ENCODE measurements around the gene CDC37L1. TPM values are rescaled to one million over a fixed set of nuclear protein-coding genes. Genes with fewer than 3 reads are reported as not detected.
A peak's percentile ranks its signal among the peaks of the same experiment; 100 is the strongest.

CDC37L1 gene
- total RNA-seq, 2 donors from 2014 or later, result 11.4 to 16.1 TPM

DNA sequence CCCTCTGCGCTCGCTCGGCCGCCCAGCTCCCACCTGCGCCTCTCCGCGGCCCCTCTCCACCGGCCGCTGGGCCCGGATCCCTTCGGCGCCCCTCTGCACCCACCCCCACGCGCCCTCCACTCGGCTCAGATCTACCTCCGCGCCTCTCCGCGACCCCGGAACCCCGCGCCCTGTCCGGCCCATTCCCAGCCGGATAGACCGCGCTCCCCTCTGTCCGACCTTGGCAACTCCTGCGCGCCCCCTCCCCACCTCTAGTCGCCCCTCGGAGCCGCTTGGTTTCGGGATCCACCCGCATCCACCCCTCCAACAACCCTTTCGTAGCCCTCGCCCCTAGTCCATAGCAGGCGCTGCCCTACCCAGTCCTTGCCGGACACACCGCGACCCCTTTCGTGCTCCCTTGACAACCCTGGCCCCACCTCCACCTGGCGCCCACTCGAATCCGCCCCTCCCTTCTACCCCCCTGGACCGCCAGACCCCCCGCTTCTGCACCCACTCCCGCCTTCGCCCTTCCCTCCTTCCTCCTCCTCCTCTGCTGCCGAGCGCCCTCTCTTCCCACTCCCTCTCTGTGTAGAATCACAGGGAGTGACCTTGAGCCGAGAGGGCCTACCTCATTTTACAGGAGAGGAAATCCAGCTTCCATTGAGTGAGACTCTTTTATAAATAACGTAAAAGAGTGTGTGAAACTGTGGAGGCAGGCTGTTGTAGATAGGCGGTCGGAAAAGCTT is 62.2 kb downstream of the CDC37L1 start:
- TF ChIP-seq, protein P1, sequence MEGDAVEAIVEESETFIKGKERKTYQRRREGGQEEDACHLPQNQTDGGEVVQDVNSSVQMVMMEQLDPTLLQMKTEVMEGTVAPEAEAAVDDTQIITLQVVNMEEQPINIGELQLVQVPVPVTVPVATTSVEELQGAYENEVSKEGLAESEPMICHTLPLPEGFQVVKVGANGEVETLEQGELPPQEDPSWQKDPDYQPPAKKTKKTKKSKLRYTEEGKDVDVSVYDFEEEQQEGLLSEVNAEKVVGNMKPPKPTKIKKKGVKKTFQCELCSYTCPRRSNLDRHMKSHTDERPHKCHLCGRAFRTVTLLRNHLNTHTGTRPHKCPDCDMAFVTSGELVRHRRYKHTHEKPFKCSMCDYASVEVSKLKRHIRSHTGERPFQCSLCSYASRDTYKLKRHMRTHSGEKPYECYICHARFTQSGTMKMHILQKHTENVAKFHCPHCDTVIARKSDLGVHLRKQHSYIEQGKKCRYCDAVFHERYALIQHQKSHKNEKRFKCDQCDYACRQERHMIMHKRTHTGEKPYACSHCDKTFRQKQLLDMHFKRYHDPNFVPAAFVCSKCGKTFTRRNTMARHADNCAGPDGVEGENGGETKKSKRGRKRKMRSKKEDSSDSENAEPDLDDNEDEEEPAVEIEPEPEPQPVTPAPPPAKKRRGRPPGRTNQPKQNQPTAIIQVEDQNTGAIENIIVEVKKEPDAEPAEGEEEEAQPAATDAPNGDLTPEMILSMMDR (IDR thresholded peaks at IDR 0.05), result no peak
- Histone ChIP-seq H3K9ac (ENCODE audit: low read depth in 2 of 2, low read length in 2 of 2) (peak overlapping the region; percentile 86 to 87), H3K4me3 (peak overlapping the region; percentile 72), H3K27ac (peak overlapping the region; percentile 95), H3K36me3 (no peaks in the 10 kb centered on the region), H3K9me3 (no peaks in the 10 kb centered on the region), H3K27me3 (no peaks in the 10 kb centered on the region), H3K4me1 (no peaks in the 10 kb centered on the region)
- DNase-seq, result peak; percentile 80
- intact Hi-C loops (cut with DNase I), result loop anchor here (2.0 to 10.0 kb wide), 3 partner anchors 53 to 79 kb away; partner anchors contain the start of genes CDC37L1, PLPP6 and RCL1

DNA sequence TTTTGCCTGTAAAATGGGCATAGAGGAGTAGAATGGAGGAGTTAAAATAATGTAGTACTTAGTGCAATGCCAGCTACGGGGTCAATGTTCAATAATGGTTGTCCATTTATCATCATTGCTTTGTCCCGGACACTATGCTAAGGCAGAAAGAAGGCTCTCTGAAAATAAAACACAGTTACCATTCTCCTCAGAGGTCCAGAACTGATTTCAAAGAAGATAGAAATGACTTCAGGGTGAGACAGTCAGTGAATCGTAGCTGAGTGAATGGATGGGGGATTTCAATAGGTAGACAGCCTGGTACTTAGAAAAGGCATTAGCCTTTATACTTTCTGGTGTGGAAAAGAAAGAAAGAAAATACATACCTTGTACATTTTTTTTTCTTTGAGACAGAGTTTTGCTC is 62.9 kb downstream of the CDC37L1 start:
- intact Hi-C loops (cut with DNase I), result loop anchor here (5.0 to 10.0 kb wide), 2 partner anchors 53 to 80 kb away; partner anchors contain the start of genes PLPP6 and RCL1
- Histone ChIP-seq H3K4me1 (no peaks in the 10 kb centered on the region), H3K27me3 (no peaks in the 10 kb centered on the region), H3K9ac (ENCODE audit: low read depth in 2 of 2, low read length in 2 of 2) (peak overlapping the region in 1 of 2 donors; percentile 87), H3K27ac (peak overlapping the region; percentile 95), H3K36me3 (no peaks in the 10 kb centered on the region), H3K4me3 (no peak overlapping the region), H3K9me3 (no peaks in the 10 kb centered on the region)
- TF ChIP-seq, protein P1 (IDR thresholded peaks at IDR 0.05), result no peak
- no peak for DNase-seq

DNA sequence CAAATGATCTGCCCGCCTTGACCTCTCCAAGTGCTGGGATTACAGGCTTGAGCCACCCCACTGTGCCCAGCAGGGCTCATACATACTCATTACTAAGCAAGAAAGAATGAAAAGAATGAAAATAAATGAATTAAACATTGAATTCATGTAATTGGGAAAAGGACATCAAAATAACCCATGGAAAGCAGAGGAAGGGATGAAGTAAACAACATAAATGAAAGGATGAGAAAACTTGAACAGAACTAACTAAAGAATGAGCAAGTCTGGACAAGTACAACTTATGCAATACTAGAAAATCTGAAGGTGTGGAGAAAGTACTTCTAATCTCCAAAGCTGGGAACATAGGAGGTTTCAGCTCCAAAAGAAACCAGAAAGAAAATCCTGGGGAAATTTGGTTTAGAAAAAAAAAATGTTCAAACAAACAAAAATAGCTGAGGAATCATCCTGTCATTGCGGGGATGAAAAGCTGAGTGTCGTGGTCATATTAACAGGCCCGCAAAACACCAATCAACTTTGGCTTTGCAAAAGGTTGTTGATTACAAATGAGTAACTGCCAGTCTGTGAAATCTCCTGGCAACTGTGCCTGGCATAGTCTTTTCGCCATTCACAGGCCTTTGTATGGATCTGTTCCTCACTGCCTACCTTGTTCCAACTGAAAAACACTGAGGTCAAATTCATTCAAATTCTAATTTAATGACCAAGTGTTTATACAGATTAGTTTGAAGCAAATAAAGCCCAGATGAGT is 63.9 kb downstream of the CDC37L1 start:
- intact Hi-C loops (cut with DNase I), result loop anchor here (5.0 to 10.0 kb wide), 2 partner anchors 51 to 81 kb away; partner anchors contain the start of genes PLPP6 and RCL1
- Histone ChIP-seq H3K27me3 (no peaks in the 10 kb centered on the region), H3K36me3 (no peaks in the 10 kb centered on the region), H3K9ac (ENCODE audit: low read depth in 2 of 2, low read length in 2 of 2) (no peak overlapping the region), H3K4me1 (no peaks in the 10 kb centered on the region), H3K27ac (no peak overlapping the region), H3K4me3 (no peak overlapping the region), H3K9me3 (no peaks in the 10 kb centered on the region)
- no peak for DNase-seq
- TF ChIP-seq, protein P1 (IDR thresholded peaks at IDR 0.05), result no peak

DNA sequence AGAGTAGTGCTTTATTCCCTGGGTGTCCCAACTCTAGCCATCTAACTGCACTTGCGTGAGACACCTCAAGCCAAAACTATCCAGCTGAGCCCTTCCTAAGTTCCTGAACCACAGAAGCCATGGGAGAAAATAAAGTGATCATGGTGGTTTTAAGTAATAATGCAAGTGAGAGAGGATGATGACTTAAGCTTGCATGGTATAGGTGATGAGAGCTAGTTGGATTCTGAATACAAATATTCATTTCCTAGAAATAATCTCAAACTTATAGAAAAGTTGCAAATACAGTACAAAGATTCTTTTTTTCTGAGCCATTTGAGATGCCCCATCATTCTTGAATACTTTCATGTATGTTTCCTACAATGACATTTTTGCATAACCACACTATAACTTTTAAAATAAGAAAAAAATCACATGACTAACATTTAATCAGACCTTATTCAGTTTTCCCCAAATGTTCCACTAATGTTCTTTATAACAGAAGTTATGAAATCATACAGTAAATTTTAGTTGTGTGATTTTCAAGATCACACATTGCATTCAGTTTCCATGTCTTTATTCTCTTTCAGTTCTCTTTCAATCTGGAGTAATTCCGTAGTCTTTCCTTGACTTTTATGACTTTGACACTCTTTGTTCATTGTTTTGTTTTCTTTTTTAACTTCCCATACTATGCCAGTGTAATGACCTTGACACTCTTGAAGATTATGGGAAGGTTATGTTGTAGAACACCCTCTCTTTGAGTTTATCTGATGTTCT is 67.1 kb downstream of the CDC37L1 start:
- H3K4me3 ChIP-seq, result no peak overlapping the region
- H3K4me1 ChIP-seq, result no peaks in the 10 kb centered on the region
- TF ChIP-seq, protein P1 (IDR thresholded peaks at IDR 0.05), result no peak
- DNase-seq, result no peak
- intact Hi-C loops (cut with DNase I), result loop anchor here (10.0 kb wide), 1 partner anchor 48 kb away; the partner anchor contains the start of gene RCL1
- no peak overlapping the region for H3K27ac ChIP-seq
- no peaks in the 10 kb centered on the region for H3K27me3 ChIP-seq
- H3K9ac ChIP-seq (ENCODE audit: low read depth in 2 of 2, low read length in 2 of 2), result no peak overlapping the region
- H3K36me3 ChIP-seq, result no peaks in the 10 kb centered on the region
- H3K9me3 ChIP-seq, result no peaks in the 10 kb centered on the region

DNA sequence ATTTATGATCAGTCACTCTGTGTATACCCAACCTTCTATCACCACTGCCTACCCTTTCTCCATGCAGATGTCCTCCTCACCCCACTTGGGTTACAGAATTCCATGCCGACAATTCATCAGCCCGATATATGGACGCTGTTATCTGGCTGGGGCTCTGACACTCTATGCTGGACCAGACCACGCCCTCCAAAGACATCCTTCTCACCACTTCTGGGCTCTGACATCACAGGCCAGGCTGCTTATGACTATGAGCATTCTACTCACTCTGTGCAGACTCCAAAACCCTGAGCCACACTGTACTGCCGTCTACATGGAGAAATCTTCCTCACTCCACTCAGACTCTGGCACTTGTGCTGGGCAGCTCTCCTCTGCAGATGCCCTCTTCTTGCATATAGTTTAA is 69.2 kb downstream of the CDC37L1 start:
- H3K36me3 ChIP-seq, result no peaks in the 10 kb centered on the region
- DNase-seq, result no peak
- intact Hi-C loops (cut with DNase I), result loop anchor here (10.0 kb wide), 1 partner anchor 46 kb away; the partner anchor contains the start of gene RCL1
- H3K27ac ChIP-seq, result no peak overlapping the region
- H3K9me3 ChIP-seq, result no peaks in the 10 kb centered on the region
- TF ChIP-seq, protein P1 (IDR thresholded peaks at IDR 0.05), result no peak
- H3K27me3 ChIP-seq, result no peaks in the 10 kb centered on the region
- no peak overlapping the region for H3K9ac ChIP-seq (ENCODE audit: low read depth in 2 of 2, low read length in 2 of 2)
- H3K4me1 ChIP-seq, result no peaks in the 10 kb centered on the region
- no peak overlapping the region for H3K4me3 ChIP-seq

Data from colonic mucosa (tissue), 4 donors.